H1 (cell line): ENCODE data around the gene DYDC1. TPM values are rescaled to one million over a fixed set of nuclear protein-coding genes. Genes with fewer than 3 reads are reported as not detected.
A peak's percentile ranks its signal among the peaks of the same experiment; 100 is the strongest.

Experiments
- RAD21 ChIP-seq, 2 experiments: IDR thresholded peaks in 1 of 2; conservative IDR thresholded peaks in 1 of 2; 2 replicates each; pipeline ENCODE4 v1.6.1; 2011; ENCODE audit warnings: low read depth in 2 of 2, low read length in 2 of 2, improper control_type of control experiment in 1 of 2, inconsistent platforms in 1 of 2, mild to moderate bottlenecking in 1 of 2, moderate library complexity in 1 of 2
- SP1 ChIP-seq: IDR thresholded peaks from 2 replicates; pipeline ENCODE4 v1.6.1; 2011; ENCODE audit warnings: low read depth, low read length
- TAF1 ChIP-seq: IDR thresholded peaks from 2 replicates; pipeline ENCODE4 v1.6.1; 2011; ENCODE audit warnings: mild to moderate bottlenecking, low read depth, low read length
- polyA plus RNA-seq, 7 experiments: library from polyadenylated mRNA; depleted of rRNA in 3 of 7; stranded (reverse) in 5 of 7; unstranded in 2 of 7; fragments of >200 nt in 5 of 7; fragments of 200-250 nt in 2 of 7; gene quantifications; 1 replicate in 5 of 7; 2 replicates in 1 of 7; 4 replicates in 1 of 7; pipeline versions ENCODE4 v1.2.1 to v1.2.3, GENCODE V29; 2011 to 2013; ENCODE audit warnings: missing spikeins in 2 of 7, mixed read lengths in 2 of 7
- total RNA-seq: library from RNA; stranded (reverse); fragmentation: NEBNext Ultra II Directional; extraction: Animal tissue kit (Norgen Biotek cat#: 25700); gene quantifications from 2 replicates; pipeline ENCODE4 v1.2.1, GENCODE V29; 2021
- TF ChIP-seq, protein P1 (sequence below), 3 experiments: IDR thresholded peaks; 1 replicate in 2 of 3; 2 replicates in 1 of 3; pipeline versions ENCODE4 v1.5.1 to v1.6.1; 2011; ENCODE audit warnings: low read length in 3 of 3, mild to moderate bottlenecking in 3 of 3, inconsistent platforms in 2 of 3, low read depth in 1 of 3, moderate library complexity in 1 of 3; ENCODE audit not compliant: insufficient read depth in 1 of 3; ENCODE audit errors: control extremely low read depth in 1 of 3
- TF ChIP-seq, protein P2 (sequence below): fragments of 300-600 bp; sonication (generic); IDR thresholded peaks from 2 replicates; pipeline ENCODE4 v1.7.1; 2012; ENCODE audit warnings: low read length, moderate library complexity, mild to moderate bottlenecking, inconsistent platforms; ENCODE audit not compliant: insufficient replicate concordance

DYDC1 gene
- total and polyA plus RNA-seq, 2 of the 8 experiments (the other 6 are each of a cell fraction or from before 2014, with no cell fraction given): not detected

- TF ChIP-seq, protein P1, sequence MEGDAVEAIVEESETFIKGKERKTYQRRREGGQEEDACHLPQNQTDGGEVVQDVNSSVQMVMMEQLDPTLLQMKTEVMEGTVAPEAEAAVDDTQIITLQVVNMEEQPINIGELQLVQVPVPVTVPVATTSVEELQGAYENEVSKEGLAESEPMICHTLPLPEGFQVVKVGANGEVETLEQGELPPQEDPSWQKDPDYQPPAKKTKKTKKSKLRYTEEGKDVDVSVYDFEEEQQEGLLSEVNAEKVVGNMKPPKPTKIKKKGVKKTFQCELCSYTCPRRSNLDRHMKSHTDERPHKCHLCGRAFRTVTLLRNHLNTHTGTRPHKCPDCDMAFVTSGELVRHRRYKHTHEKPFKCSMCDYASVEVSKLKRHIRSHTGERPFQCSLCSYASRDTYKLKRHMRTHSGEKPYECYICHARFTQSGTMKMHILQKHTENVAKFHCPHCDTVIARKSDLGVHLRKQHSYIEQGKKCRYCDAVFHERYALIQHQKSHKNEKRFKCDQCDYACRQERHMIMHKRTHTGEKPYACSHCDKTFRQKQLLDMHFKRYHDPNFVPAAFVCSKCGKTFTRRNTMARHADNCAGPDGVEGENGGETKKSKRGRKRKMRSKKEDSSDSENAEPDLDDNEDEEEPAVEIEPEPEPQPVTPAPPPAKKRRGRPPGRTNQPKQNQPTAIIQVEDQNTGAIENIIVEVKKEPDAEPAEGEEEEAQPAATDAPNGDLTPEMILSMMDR (IDR thresholded peaks at IDR 0.05; ENCODE audit: control extremely low read depth in 1 of 3, insufficient read depth in 1 of 3, low read depth in 1 of 3, low read length in 3 of 3): peak in 2 of 3 experiments; percentile 49 to 54; a peak in 3 of 4 replicates
- TF ChIP-seq, protein P2, sequence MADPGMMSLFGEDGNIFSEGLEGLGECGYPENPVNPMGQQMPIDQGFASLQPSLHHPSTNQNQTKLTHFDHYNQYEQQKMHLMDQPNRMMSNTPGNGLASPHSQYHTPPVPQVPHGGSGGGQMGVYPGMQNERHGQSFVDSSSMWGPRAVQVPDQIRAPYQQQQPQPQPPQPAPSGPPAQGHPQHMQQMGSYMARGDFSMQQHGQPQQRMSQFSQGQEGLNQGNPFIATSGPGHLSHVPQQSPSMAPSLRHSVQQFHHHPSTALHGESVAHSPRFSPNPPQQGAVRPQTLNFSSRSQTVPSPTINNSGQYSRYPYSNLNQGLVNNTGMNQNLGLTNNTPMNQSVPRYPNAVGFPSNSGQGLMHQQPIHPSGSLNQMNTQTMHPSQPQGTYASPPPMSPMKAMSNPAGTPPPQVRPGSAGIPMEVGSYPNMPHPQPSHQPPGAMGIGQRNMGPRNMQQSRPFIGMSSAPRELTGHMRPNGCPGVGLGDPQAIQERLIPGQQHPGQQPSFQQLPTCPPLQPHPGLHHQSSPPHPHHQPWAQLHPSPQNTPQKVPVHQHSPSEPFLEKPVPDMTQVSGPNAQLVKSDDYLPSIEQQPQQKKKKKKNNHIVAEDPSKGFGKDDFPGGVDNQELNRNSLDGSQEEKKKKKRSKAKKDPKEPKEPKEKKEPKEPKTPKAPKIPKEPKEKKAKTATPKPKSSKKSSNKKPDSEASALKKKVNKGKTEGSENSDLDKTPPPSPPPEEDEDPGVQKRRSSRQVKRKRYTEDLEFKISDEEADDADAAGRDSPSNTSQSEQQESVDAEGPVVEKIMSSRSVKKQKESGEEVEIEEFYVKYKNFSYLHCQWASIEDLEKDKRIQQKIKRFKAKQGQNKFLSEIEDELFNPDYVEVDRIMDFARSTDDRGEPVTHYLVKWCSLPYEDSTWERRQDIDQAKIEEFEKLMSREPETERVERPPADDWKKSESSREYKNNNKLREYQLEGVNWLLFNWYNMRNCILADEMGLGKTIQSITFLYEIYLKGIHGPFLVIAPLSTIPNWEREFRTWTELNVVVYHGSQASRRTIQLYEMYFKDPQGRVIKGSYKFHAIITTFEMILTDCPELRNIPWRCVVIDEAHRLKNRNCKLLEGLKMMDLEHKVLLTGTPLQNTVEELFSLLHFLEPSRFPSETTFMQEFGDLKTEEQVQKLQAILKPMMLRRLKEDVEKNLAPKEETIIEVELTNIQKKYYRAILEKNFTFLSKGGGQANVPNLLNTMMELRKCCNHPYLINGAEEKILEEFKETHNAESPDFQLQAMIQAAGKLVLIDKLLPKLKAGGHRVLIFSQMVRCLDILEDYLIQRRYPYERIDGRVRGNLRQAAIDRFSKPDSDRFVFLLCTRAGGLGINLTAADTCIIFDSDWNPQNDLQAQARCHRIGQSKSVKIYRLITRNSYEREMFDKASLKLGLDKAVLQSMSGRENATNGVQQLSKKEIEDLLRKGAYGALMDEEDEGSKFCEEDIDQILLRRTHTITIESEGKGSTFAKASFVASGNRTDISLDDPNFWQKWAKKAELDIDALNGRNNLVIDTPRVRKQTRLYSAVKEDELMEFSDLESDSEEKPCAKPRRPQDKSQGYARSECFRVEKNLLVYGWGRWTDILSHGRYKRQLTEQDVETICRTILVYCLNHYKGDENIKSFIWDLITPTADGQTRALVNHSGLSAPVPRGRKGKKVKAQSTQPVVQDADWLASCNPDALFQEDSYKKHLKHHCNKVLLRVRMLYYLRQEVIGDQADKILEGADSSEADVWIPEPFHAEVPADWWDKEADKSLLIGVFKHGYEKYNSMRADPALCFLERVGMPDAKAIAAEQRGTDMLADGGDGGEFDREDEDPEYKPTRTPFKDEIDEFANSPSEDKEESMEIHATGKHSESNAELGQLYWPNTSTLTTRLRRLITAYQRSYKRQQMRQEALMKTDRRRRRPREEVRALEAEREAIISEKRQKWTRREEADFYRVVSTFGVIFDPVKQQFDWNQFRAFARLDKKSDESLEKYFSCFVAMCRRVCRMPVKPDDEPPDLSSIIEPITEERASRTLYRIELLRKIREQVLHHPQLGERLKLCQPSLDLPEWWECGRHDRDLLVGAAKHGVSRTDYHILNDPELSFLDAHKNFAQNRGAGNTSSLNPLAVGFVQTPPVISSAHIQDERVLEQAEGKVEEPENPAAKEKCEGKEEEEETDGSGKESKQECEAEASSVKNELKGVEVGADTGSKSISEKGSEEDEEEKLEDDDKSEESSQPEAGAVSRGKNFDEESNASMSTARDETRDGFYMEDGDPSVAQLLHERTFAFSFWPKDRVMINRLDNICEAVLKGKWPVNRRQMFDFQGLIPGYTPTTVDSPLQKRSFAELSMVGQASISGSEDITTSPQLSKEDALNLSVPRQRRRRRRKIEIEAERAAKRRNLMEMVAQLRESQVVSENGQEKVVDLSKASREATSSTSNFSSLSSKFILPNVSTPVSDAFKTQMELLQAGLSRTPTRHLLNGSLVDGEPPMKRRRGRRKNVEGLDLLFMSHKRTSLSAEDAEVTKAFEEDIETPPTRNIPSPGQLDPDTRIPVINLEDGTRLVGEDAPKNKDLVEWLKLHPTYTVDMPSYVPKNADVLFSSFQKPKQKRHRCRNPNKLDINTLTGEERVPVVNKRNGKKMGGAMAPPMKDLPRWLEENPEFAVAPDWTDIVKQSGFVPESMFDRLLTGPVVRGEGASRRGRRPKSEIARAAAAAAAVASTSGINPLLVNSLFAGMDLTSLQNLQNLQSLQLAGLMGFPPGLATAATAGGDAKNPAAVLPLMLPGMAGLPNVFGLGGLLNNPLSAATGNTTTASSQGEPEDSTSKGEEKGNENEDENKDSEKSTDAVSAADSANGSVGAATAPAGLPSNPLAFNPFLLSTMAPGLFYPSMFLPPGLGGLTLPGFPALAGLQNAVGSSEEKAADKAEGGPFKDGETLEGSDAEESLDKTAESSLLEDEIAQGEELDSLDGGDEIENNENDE: no peak
- TF ChIP-seq TAF1 (no peak), SP1 (no peak), RAD21 (IDR thresholded peaks at IDR 0.05 in 1 of 2, conservative IDR thresholded peaks at IDR 0.05 in 1 of 2; ENCODE audit: low read depth in 2 of 2, low read length in 2 of 2) (peak in 1 of 2 experiments; percentile 25; a peak in 1 of 4 replicates)
Observed at GRCh38 chr10:80289451-80290287, 66.9 kb downstream of the DYDC1 start, which contains the start of gene MAT1A (continued).
